HUES48 (cell line): ENCODE measurements around the gene LIFR.

Experiments
- H3K27ac ChIP-seq: one replicate; pipeline ENCODE4 v1.7.0; 2013; ENCODE audit warnings: low read depth, low read length, inconsistent platforms
- H3K27me3 ChIP-seq: 2 replicates; pipeline ENCODE4 v1.6.1; 2013; ENCODE audit warnings: mild to moderate bottlenecking, low read length; ENCODE audit not compliant: control insufficient read depth, insufficient read depth
- H3K36me3 ChIP-seq: 2 replicates; pipeline ENCODE4 v1.6.1; 2013; ENCODE audit warnings: low read length; ENCODE audit not compliant: control insufficient read depth, insufficient read depth
- H3K4me1 ChIP-seq: 2 replicates; pipeline ENCODE4 v1.6.1; 2013; ENCODE audit warnings: mild to moderate bottlenecking, low read length; ENCODE audit not compliant: control insufficient read depth, insufficient read depth
- H3K4me3 ChIP-seq: 2 replicates; pipeline ENCODE4 v1.5.1; 2013; ENCODE audit warnings: mild to moderate bottlenecking, low read depth, low read length
- H3K9ac ChIP-seq: 2 replicates; pipeline ENCODE4 v1.6.1; 2013; ENCODE audit warnings: mild to moderate bottlenecking, low read depth, low read length, moderate library complexity
- H3K9me3 ChIP-seq: 2 replicates; pipeline ENCODE4 v1.6.1; 2013; ENCODE audit warnings: low read length; ENCODE audit not compliant: control insufficient read depth, insufficient read depth

Gene LIFR

GRCh38 chr5:38515646-38516045 lies 40.8 kb downstream of the LIFR start:
- H3K9ac ChIP-seq = no peak overlapping the region
- H3K4me1 ChIP-seq = no peaks in the 10 kb centered on the region
- no peaks in the 10 kb centered on the region for H3K9me3 ChIP-seq
- no peak overlapping the region for H3K4me3 ChIP-seq
- no peak overlapping the region for H3K27ac ChIP-seq
- no peaks in the 10 kb centered on the region for H3K36me3 ChIP-seq
- no peaks in the 10 kb centered on the region for H3K27me3 ChIP-seq

- no peaks in the 10 kb centered on the region for H3K4me1 ChIP-seq
- no peaks in the 10 kb centered on the region for H3K27me3 ChIP-seq
- H3K9me3 ChIP-seq = no peaks in the 10 kb centered on the region
- H3K27ac ChIP-seq = no peak overlapping the region
- no peaks in the 10 kb centered on the region for H3K36me3 ChIP-seq
- no peak overlapping the region for H3K9ac ChIP-seq
- no peak overlapping the region for H3K4me3 ChIP-seq
Measured at GRCh38 chr5:38515092-38515491, 41.4 kb downstream of the LIFR start.

DNA sequence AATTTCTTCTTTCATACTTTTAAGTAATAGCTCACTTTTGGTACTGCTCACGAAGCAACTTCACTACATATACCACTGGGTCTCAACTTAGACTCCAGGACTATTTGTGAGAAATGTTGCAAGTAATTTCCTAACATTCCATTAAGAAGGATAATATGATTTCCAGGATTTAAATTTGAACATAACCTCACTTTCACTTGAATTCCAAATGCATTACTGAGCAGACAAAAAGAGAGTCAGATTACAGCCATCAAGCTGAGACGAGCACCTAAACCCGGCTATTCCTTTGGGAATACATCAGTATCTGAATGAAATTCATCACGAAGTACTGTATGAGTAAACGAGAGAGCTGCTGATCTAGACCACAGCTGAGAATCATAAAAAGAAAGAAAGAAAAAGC lies 47.3 kb downstream of the LIFR start:
- H3K4me1 ChIP-seq = no peaks in the 10 kb centered on the region
- no peaks in the 10 kb centered on the region for H3K27me3 ChIP-seq
- no peaks in the 10 kb centered on the region for H3K9me3 ChIP-seq
- H3K36me3 ChIP-seq = 0 out of 2 replicates have a peak, but pooled peaks cover 6% of the 10 kb centered on the region
- no peak overlapping the region for H3K4me3 ChIP-seq
- H3K27ac ChIP-seq = no peak overlapping the region
- no peak overlapping the region for H3K9ac ChIP-seq

GRCh38 chr5:38506302-38506701 lies 50.1 kb downstream of the LIFR start:
- H3K27me3 ChIP-seq = no peaks in the 10 kb centered on the region
- 0 out of 2 replicates have a peak, but pooled peaks cover 6% of the 10 kb centered on the region for H3K36me3 ChIP-seq
- H3K4me1 ChIP-seq = no peaks in the 10 kb centered on the region
- H3K27ac ChIP-seq = no peak overlapping the region
- no peaks in the 10 kb centered on the region for H3K9me3 ChIP-seq
- H3K4me3 ChIP-seq = no peak overlapping the region
- H3K9ac ChIP-seq = no peak overlapping the region

- Histone ChIP-seq H3K4me1 (no peaks in the 10 kb centered on the region), H3K27me3 (no peaks in the 10 kb centered on the region), H3K9ac (no peak overlapping the region), H3K4me3 (no peak overlapping the region), H3K36me3 (no peaks in the 10 kb centered on the region), H3K9me3 (no peaks in the 10 kb centered on the region), H3K27ac (no peak overlapping the region)
Measured at GRCh38 chr5:38500573-38501260, 55.7 kb downstream of the LIFR start.

DNA sequence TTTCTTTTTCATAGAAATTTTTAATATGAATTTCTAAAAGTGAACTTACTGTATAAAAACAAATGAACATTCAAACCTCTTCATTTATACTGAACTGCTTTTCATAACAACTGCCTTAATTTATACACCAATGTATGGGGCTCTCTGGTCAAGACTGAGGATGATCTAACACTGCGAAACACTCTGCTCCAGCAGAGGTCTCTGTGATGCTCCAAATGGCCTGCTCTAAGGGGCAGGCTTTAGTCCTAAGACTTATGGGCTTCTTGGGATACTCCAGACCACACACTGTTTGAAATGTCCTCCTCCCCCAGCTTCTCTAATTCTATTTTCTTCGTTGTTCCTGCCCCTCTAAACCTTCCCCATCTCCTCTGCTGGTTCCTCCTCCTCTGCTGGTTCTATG lies 58.5 kb downstream of the LIFR start:
- Histone ChIP-seq H3K9me3 (no peaks in the 10 kb centered on the region), H3K4me1 (no peaks in the 10 kb centered on the region), H3K4me3 (no peak overlapping the region), H3K27ac (no peak overlapping the region), H3K9ac (no peak overlapping the region), H3K36me3 (peaks cover 5% of the 10 kb centered on the region; the same call in 1 of the 2 replicates), H3K27me3 (no peaks in the 10 kb centered on the region)

GRCh38 chr5:38494763-38495162 lies 61.7 kb downstream of the LIFR start:
- H3K4me3 ChIP-seq = no peak overlapping the region
- no peak overlapping the region for H3K9ac ChIP-seq
- no peaks in the 10 kb centered on the region for H3K4me1 ChIP-seq
- H3K27ac ChIP-seq = no peak overlapping the region
- no peaks in the 10 kb centered on the region for H3K27me3 ChIP-seq
- H3K36me3 ChIP-seq = peaks cover 5% of the 10 kb centered on the region; the same call in 1 of the 2 replicates
- H3K9me3 ChIP-seq = no peaks in the 10 kb centered on the region

DNA sequence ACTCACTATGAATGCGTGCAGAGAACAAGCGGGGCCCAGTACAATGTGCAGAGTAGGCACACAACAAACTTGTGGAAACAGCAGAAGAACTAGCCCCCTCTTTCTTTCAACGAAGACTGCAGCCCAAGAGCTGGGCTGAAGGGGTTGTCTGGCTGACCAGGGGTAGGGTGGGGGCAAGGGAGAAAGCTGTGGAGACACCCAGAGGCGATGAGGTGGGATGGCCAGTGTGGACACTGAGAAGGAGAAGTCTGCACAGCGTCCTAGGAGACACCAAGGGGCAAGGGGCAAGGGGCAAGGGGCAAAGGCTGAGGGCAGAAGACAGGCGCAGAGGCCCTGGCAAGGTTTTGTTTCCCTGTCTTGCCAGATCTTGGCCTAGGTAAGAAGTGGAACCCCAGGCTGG lies 62.3 kb downstream of the LIFR start:
- no peaks in the 10 kb centered on the region for H3K4me1 ChIP-seq

DNA sequence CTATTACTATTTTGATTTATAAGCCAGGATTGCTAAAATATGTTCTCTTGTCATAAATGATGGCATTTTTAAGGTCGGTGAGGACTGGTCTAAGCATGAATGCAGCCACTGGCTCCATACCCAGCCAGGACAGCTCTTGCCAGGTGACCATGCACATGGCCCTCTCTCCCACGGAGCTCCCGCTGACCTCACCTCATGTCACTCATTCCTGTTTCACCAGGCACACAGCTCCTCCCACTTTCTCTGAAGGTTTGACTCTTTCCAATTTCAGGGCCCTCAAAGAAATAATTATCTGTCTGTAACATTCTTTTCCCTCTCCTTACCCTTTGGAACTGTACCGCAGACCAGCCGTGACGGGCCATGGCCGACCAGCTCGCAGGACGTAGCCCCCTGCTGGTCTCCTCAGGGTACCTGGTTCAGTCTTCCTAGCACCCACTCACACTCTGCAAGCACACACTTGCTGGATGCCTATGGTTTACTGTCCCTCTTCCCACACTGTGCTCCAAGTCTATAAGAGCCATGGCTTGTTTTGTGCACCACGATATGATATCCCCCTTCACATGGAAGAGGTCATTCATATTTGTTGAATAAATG lies 72.5 kb downstream of the LIFR start:
- Histone ChIP-seq H3K27ac (no peak overlapping the region), H3K36me3 (peaks cover 14% of the 10 kb centered on the region), H3K27me3 (no peaks in the 10 kb centered on the region), H3K4me3 (no peak overlapping the region), H3K9me3 (no peaks in the 10 kb centered on the region), H3K4me1 (no peaks in the 10 kb centered on the region), H3K9ac (no peak overlapping the region)

More for the DNA sequence above, 62.3 kb downstream of the LIFR start:
- peaks cover 5% of the 10 kb centered on the region; the same call in 1 of the 2 replicates for H3K36me3 ChIP-seq
- H3K9me3 ChIP-seq = no peaks in the 10 kb centered on the region
- H3K9ac ChIP-seq = no peak overlapping the region
- no peak overlapping the region for H3K27ac ChIP-seq
- no peak overlapping the region for H3K4me3 ChIP-seq
- no peaks in the 10 kb centered on the region for H3K27me3 ChIP-seq

GRCh38 chr5:38479315-38479904 lies 77.0 kb downstream of the LIFR start:
- Histone ChIP-seq H3K36me3 (peaks cover 11% of the 10 kb centered on the region), H3K9ac (no peak overlapping the region), H3K27ac (no peak overlapping the region), H3K9me3 (no peaks in the 10 kb centered on the region), H3K4me3 (no peak overlapping the region), H3K27me3 (no peaks in the 10 kb centered on the region), H3K4me1 (no peaks in the 10 kb centered on the region)

DNA sequence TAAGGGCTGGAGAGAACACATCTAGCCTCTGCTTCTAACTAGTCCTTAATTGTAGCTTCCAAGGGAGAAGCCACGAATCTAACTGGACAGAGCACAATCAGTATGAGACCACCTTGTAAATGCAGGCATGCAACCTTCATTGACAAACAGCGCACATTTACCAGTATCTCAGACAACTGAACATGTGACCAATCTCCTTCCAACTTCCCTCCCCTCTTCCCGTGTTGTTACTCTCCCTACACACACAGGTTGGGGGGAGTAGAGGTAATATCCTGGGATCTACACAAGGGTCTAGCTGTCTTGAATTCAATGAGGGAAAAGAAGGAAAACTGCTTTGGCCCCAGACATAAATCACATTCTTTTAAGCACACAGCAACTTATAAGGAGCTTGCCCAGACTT lies 77.6 kb downstream of the LIFR start:
- H3K9me3 ChIP-seq = no peaks in the 10 kb centered on the region
- no peak overlapping the region for H3K4me3 ChIP-seq
- no peaks in the 10 kb centered on the region for H3K27me3 ChIP-seq
- H3K27ac ChIP-seq = no peak overlapping the region
- H3K36me3 ChIP-seq = peaks cover 11% of the 10 kb centered on the region
- H3K4me1 ChIP-seq = no peaks in the 10 kb centered on the region
- H3K9ac ChIP-seq = no peak overlapping the region
